H9 (cell line): ENCODE data around the gene TOGARAM1. TPM values are rescaled to one million over a fixed set of nuclear protein-coding genes. Genes with fewer than 3 reads are reported as not detected.
A peak's percentile ranks its signal among the peaks of the same experiment; 100 is the strongest.

Experiments used
- DNase-seq: peaks from one replicate; pipeline ENCODE4 v3.0.0-alpha.2; 2017
- H2AFZ ChIP-seq: one replicate; pipeline ENCODE4 v1.6.1; 2013; ENCODE audit warnings: mild to moderate bottlenecking, low read length, control low read depth, moderate library complexity
- H2AK5ac ChIP-seq: 2 replicates; pipeline ENCODE4 v1.6.1; 2013; ENCODE audit warnings: low read length, control low read depth, mixed read lengths; ENCODE audit not compliant: insufficient read length
- H2BK120ac ChIP-seq: one replicate; pipeline ENCODE4 v1.6.1; 2013; ENCODE audit warnings: low read depth, mild to moderate bottlenecking, low read length, control low read depth, inconsistent platforms; ENCODE audit not compliant: poor library complexity, severe bottlenecking
- H2BK12ac ChIP-seq: 2 replicates; pipeline ENCODE4 v1.6.1; 2013; ENCODE audit warnings: low read length, control low read depth, mixed read lengths, low read depth; ENCODE audit not compliant: insufficient read length
- H2BK15ac ChIP-seq: 2 replicates; pipeline ENCODE4 v1.6.1; 2013; ENCODE audit warnings: low read depth, low read length, control low read depth
- H2BK20ac ChIP-seq: one replicate; pipeline ENCODE4 v1.6.1; 2013; ENCODE audit warnings: low read depth, mild to moderate bottlenecking, low read length, control low read depth, inconsistent platforms; ENCODE audit not compliant: poor library complexity, severe bottlenecking
- H2BK5ac ChIP-seq: 2 replicates; pipeline ENCODE4 v1.6.1; 2013; ENCODE audit warnings: low read length, control low read depth, mixed read lengths; ENCODE audit not compliant: insufficient read length
- H3K14ac ChIP-seq: 2 replicates; pipeline ENCODE4 v1.6.1; 2013; ENCODE audit warnings: low read length, control low read depth; ENCODE audit not compliant: insufficient read depth
- H3K18ac ChIP-seq: 2 replicates; pipeline ENCODE4 v1.6.1; 2013; ENCODE audit warnings: low read depth, mild to moderate bottlenecking, mixed read lengths, low read length, control low read depth; ENCODE audit not compliant: insufficient read length
- H3K23ac ChIP-seq: 2 replicates; pipeline ENCODE4 v1.6.1; 2013; ENCODE audit warnings: low read length, control low read depth, mixed read lengths, low read depth; ENCODE audit not compliant: insufficient read length
- H3K23me2 ChIP-seq: 2 replicates; pipeline ENCODE4 v1.6.1; 2013; ENCODE audit warnings: low read depth, mild to moderate bottlenecking, mixed read lengths, low read length, control low read depth; ENCODE audit not compliant: insufficient read length, poor library complexity, severe bottlenecking
- H3K27ac ChIP-seq: 2 replicates; pipeline ENCODE4 v1.5.1; 2013; ENCODE audit warnings: low read length, control low read depth, mixed read lengths, low read depth; ENCODE audit not compliant: insufficient read length
- H3K27me3 ChIP-seq: 2 replicates; pipeline ENCODE4 v1.6.1; 2013; ENCODE audit warnings: low read length, control low read depth, inconsistent platforms; ENCODE audit not compliant: insufficient read depth
- H3K4ac ChIP-seq: 2 replicates; pipeline ENCODE4 v1.6.1; 2013; ENCODE audit warnings: low read depth, mild to moderate bottlenecking, control low read depth, inconsistent platforms, low read length, moderate library complexity
- H3K4me1 ChIP-seq: 2 replicates; pipeline ENCODE4 v1.6.1; 2013; ENCODE audit warnings: low read length, control low read depth, inconsistent platforms; ENCODE audit not compliant: insufficient read depth
- H3K4me2 ChIP-seq: 2 replicates; pipeline ENCODE4 v1.6.1; 2013; ENCODE audit warnings: low read length, control low read depth, mixed read lengths; ENCODE audit not compliant: insufficient read length, insufficient read depth
- H3K56ac ChIP-seq: 2 replicates; pipeline ENCODE4 v1.6.1; 2013; ENCODE audit warnings: low read depth, mild to moderate bottlenecking, mixed read lengths, low read length, control low read depth; ENCODE audit not compliant: insufficient read length
- H3K79me1 ChIP-seq: 2 replicates; pipeline ENCODE4 v1.6.1; 2013; ENCODE audit warnings: low read depth, mild to moderate bottlenecking, moderate library complexity, low read length, control low read depth, inconsistent platforms; ENCODE audit not compliant: insufficient read depth, poor library complexity, severe bottlenecking
- H3K79me2 ChIP-seq: 2 replicates; pipeline ENCODE4 v1.6.1; 2013; ENCODE audit warnings: low read length, control low read depth, inconsistent platforms; ENCODE audit not compliant: insufficient read depth
- H3K9ac ChIP-seq: 2 replicates; pipeline ENCODE4 v1.6.1; 2013; ENCODE audit warnings: low read length, control low read depth, mixed read lengths; ENCODE audit not compliant: insufficient read length; ENCODE audit errors: extremely low read depth
- H3K9me3 ChIP-seq: one replicate; pipeline ENCODE4 v1.6.1; 2013; ENCODE audit warnings: low read depth, low read length, inconsistent platforms; ENCODE audit not compliant: control insufficient read depth
- H3T11ph ChIP-seq: one replicate; pipeline ENCODE4 v1.6.1; 2013; ENCODE audit warnings: mild to moderate bottlenecking, low read length, control low read depth, inconsistent platforms
- H4K20me1 ChIP-seq: one replicate; pipeline ENCODE4 v1.6.1; 2013; ENCODE audit not compliant: control insufficient read depth, insufficient read length, insufficient read depth
- H4K5ac ChIP-seq: 2 replicates; pipeline ENCODE4 v1.6.1; 2013; ENCODE audit warnings: low read depth, mild to moderate bottlenecking, mixed read lengths, low read length, control low read depth; ENCODE audit not compliant: insufficient read length
- H4K8ac ChIP-seq: replicated peaks from 2 replicates; pipeline ENCODE4 v1.6.1; 2013; ENCODE audit warnings: low read length, control low read depth, mixed read lengths, low read depth; ENCODE audit not compliant: insufficient read length
- H4K91ac ChIP-seq: 2 replicates; pipeline ENCODE4 v1.6.1; 2013; ENCODE audit warnings: low read depth, mild to moderate bottlenecking, moderate library complexity, mixed read lengths, low read length, control low read depth; ENCODE audit not compliant: insufficient read length
- H3K27ac Mint-ChIP-seq, 3 experiments: 2 replicates in 2 of 3; 3 replicates in 1 of 3; pipeline ENCODE4 v1.8.0; 2020 to 2021; ENCODE audit warnings: mixed read lengths in 3 of 3, mild to moderate bottlenecking in 1 of 3, moderate library complexity in 1 of 3
- H3K27me3 Mint-ChIP-seq: 2 replicates; pipeline ENCODE4 v1.8.0; 2021; ENCODE audit warnings: low read depth, mild to moderate bottlenecking, moderate library complexity, mixed read lengths
- H3K36me3 Mint-ChIP-seq, 3 experiments: 2 replicates in 2 of 3; 3 replicates in 1 of 3; pipeline ENCODE4 v1.8.0; 2020 to 2021; ENCODE audit warnings: low read depth in 3 of 3, mixed read lengths in 3 of 3; ENCODE audit not compliant: insufficient read depth in 1 of 3
- H3K4me1 Mint-ChIP-seq, 2 experiments: 2 replicates each; pipeline ENCODE4 v1.8.0; 2020; ENCODE audit warnings: mixed read lengths in 2 of 2
- H3K4me3 Mint-ChIP-seq, 2 experiments: 2 replicates in 1 of 2; 3 replicates in 1 of 2; pipeline ENCODE4 v1.8.0; 2020 to 2021; ENCODE audit warnings: mild to moderate bottlenecking in 2 of 2, mixed read lengths in 2 of 2, moderate library complexity in 1 of 2
- H3K9me3 Mint-ChIP-seq, 2 experiments: 2 replicates in 1 of 2; 3 replicates in 1 of 2; pipeline ENCODE4 v1.8.0; 2020; ENCODE audit warnings: mild to moderate bottlenecking in 2 of 2, mixed read lengths in 2 of 2, moderate library complexity in 1 of 2
- CTCF ChIP-seq: fragments of 200-600 bp; sonication (generic); conservative IDR thresholded peaks from 3 replicates; pipeline ENCODE4 v1.8.0; 2021; ENCODE audit warnings: antibody characterized with exemption, mild to moderate bottlenecking
- WGBS: extraction: QIAGEN DNeasy Blood & Tissue Kit; methylation state at CpG from one replicate; pipeline ENCODE4 v1.1.7; 2013; ENCODE audit warnings: missing lambda C conversion rate, low lambda C conversion rate, mixed read lengths; ENCODE audit not compliant: insufficient read length; ENCODE audit errors: extremely low coverage; 5-methylcytosine and 5-hydroxymethylcytosine counted together
- total RNA-seq: library from RNA; stranded (reverse); gene quantifications from 2 replicates; pipeline ENCODE4 v1.2.1, GENCODE V29; 2021

TOGARAM1 gene
- total RNA-seq, 1 experiment from 2014 or later, result 11.4 TPM

- Histone ChIP-seq H3K14ac (no peak overlapping the region), H4K20me1 (no peaks in the 10 kb centered on the region), H3K27ac (no peak overlapping the region)
Measured at GRCh38 chr14:44960646-44961045, 1.3 kb upstream of the TOGARAM1 start.

More at GRCh38 chr14:44960646-44961045, 1.3 kb upstream of the TOGARAM1 start:
- Histone ChIP-seq H2BK20ac (no peak overlapping the region), H2AK5ac (no peak overlapping the region), H2BK120ac (no peak overlapping the region), H2AFZ (no peak overlapping the region), H3K4ac (no peak overlapping the region), H3K79me1 (no peaks in the 10 kb centered on the region), H2BK5ac (no peak overlapping the region), H3K9ac (peak overlapping the region; percentile 69), H3K56ac (no peak overlapping the region), H3T11ph (no peak overlapping the region), H3K4me1 (peaks cover 10% of the 10 kb centered on the region), H3K23ac (no peak overlapping the region), H4K8ac (no peak overlapping the region), H4K91ac (no peak overlapping the region), H3K9me3 (no peaks in the 10 kb centered on the region), H3K4me2 (peak overlapping the region; percentile 56), H4K5ac (no peak overlapping the region), H3K79me2 (peaks cover 13% of the 10 kb centered on the region; the same call in 1 of the 2 replicates), H3K18ac (no peak overlapping the region), H2BK15ac (no peak overlapping the region), H2BK12ac (no peak overlapping the region), H3K23me2 (peaks cover 24% of the 10 kb centered on the region), H3K27me3 (no peaks in the 10 kb centered on the region)
- Mint-ChIP-seq H3K27me3 (no peaks in the 10 kb centered on the region), H3K27ac (peak overlapping the region in 1 of 3 experiments; percentile 50; a peak in 1 of 7 replicates), H3K9me3 (no peaks in the 10 kb centered on the region), H3K4me1 (peaks cover 36% of the 10 kb centered on the region in 2 experiments), H3K36me3 (peaks cover 0 to 5% (median 0%) of the 10 kb centered on the region in 3 experiments; a peak in 1 of 7 replicates), H3K4me3 (no peak overlapping the region)
- TF ChIP-seq CTCF, result no peak
- no peak for DNase-seq
- no CpG with 5 or more reads among the region's 3 CpGs for WGBS
